ENCODE data around the gene RAB3IL1. TPM values are rescaled to one million over a fixed set of nuclear protein-coding genes. Genes with fewer than 3 reads are reported as not detected.

The RAB3IL1 gene
- total RNA-seq, 1 donor = 15.9 TPM

- Histone ChIP-seq H3K79me2 (ENCODE audit: insufficient read depth, low read length) (peaks cover 14% of the 10 kb centered on the region), H3K4me3 (ENCODE audit: insufficient read depth, low read length) (no peak overlapping the region), H3K27ac (ENCODE audit: low read depth, low read length) (no peak overlapping the region), H2AFZ (ENCODE audit: low read length) (no peak overlapping the region), H3K27me3 (ENCODE audit: insufficient read depth, low read length) (no peaks in the 10 kb centered on the region), H4K20me1 (ENCODE audit: insufficient read depth, low read length) (peaks cover 24% of the 10 kb centered on the region), H3K9me3 (ENCODE audit: low read depth, low read length) (no peaks in the 10 kb centered on the region), H3K36me3 (ENCODE audit: insufficient read depth, low read length) (peaks cover 28% of the 10 kb centered on the region), H3K4me2 (ENCODE audit: insufficient read depth, low read length) (no peak overlapping the region), H3K4me1 (ENCODE audit: insufficient read depth, low read length) (peaks cover 32% of the 10 kb centered on the region)
- no peak for DNase-seq (ENCODE audit: insufficient read length, low spot score, missing footprints)
- no peak for TF ChIP-seq CTCF (IDR thresholded peaks at IDR 0.05; ENCODE audit: extremely low read depth, low read depth, low read length)
Measured at GRCh38 chr11:61960532-61960931, 43.2 kb upstream of the RAB3IL1 start.

DNA sequence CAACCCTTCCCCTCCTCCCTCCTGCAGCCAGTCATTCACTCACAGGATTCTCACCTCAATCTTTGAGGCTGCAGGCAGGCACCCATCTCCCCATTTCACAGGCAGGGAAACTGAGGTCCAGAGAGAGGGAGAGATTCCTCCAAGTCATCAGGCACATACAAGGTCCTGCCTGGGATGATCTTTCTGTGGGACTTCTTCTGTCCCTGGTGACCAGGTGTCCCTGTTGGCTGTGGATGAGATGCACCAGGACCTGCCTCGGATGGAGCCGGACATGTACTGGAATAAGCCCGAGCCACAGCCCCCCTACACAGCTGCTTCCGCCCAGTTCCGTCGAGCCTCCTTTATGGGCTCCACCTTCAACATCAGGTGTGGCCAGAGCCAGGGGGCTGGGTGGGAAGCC is 42.3 kb upstream of the RAB3IL1 start:
- no peaks in the 10 kb centered on the region for H3K9me3 ChIP-seq (ENCODE audit: low read depth, low read length)
- H3K27ac ChIP-seq (ENCODE audit: low read depth, low read length) = no peak overlapping the region
- H3K4me3 ChIP-seq (ENCODE audit: insufficient read depth, low read length) = no peak overlapping the region
- TF ChIP-seq CTCF (IDR thresholded peaks at IDR 0.05; ENCODE audit: extremely low read depth, low read depth, low read length) = no peak
- H3K27me3 ChIP-seq (ENCODE audit: insufficient read depth, low read length) = no peaks in the 10 kb centered on the region
- no peak overlapping the region for H2AFZ ChIP-seq (ENCODE audit: low read length)
- no peak overlapping the region for H3K4me2 ChIP-seq (ENCODE audit: insufficient read depth, low read length)
- peaks cover 6% of the 10 kb centered on the region for H3K79me2 ChIP-seq (ENCODE audit: insufficient read depth, low read length)
- no peak for DNase-seq (ENCODE audit: insufficient read length, low spot score, missing footprints)
- peaks cover 26% of the 10 kb centered on the region for H3K4me1 ChIP-seq (ENCODE audit: insufficient read depth, low read length)
- H4K20me1 ChIP-seq (ENCODE audit: insufficient read depth, low read length) = peaks cover 16% of the 10 kb centered on the region
- H3K36me3 ChIP-seq (ENCODE audit: insufficient read depth, low read length) = peaks cover 19% of the 10 kb centered on the region

- H3K9me3 ChIP-seq (ENCODE audit: low read depth, low read length) = no peaks in the 10 kb centered on the region
- peaks cover 10% of the 10 kb centered on the region for H4K20me1 ChIP-seq (ENCODE audit: insufficient read depth, low read length)
- H3K4me1 ChIP-seq (ENCODE audit: insufficient read depth, low read length) = peaks cover 29% of the 10 kb centered on the region
- peaks cover 5% of the 10 kb centered on the region for H3K79me2 ChIP-seq (ENCODE audit: insufficient read depth, low read length)
- no peak overlapping the region for H3K4me2 ChIP-seq (ENCODE audit: insufficient read depth, low read length)
- H3K27me3 ChIP-seq (ENCODE audit: insufficient read depth, low read length) = no peaks in the 10 kb centered on the region
- no peak overlapping the region for H3K4me3 ChIP-seq (ENCODE audit: insufficient read depth, low read length)
- no peak for DNase-seq (ENCODE audit: insufficient read length, low spot score, missing footprints)
- no peak overlapping the region for H2AFZ ChIP-seq (ENCODE audit: low read length)
- no peak for TF ChIP-seq CTCF (IDR thresholded peaks at IDR 0.05; ENCODE audit: extremely low read depth, low read depth, low read length)
- no peak overlapping the region for H3K27ac ChIP-seq (ENCODE audit: low read depth, low read length)
- H3K36me3 ChIP-seq (ENCODE audit: insufficient read depth, low read length) = peaks cover 14% of the 10 kb centered on the region
Measured at GRCh38 chr11:61959114-61959513, 41.7 kb upstream of the RAB3IL1 start.

- Histone ChIP-seq H3K79me2 (ENCODE audit: insufficient read depth, low read length) (peaks cover 5% of the 10 kb centered on the region), H3K27me3 (ENCODE audit: insufficient read depth, low read length) (no peaks in the 10 kb centered on the region), H3K4me3 (ENCODE audit: insufficient read depth, low read length) (no peak overlapping the region), H3K4me2 (ENCODE audit: insufficient read depth, low read length) (no peak overlapping the region), H3K36me3 (ENCODE audit: insufficient read depth, low read length) (peaks cover 8% of the 10 kb centered on the region), H3K9me3 (ENCODE audit: low read depth, low read length) (no peaks in the 10 kb centered on the region), H3K27ac (ENCODE audit: low read depth, low read length) (no peak overlapping the region), H2AFZ (ENCODE audit: low read length) (no peak overlapping the region), H3K4me1 (ENCODE audit: insufficient read depth, low read length) (peaks cover 27% of the 10 kb centered on the region), H4K20me1 (ENCODE audit: insufficient read depth, low read length) (peaks cover 6% of the 10 kb centered on the region)
- DNase-seq (ENCODE audit: insufficient read length, low spot score, missing footprints) = no peak
- TF ChIP-seq CTCF (IDR thresholded peaks at IDR 0.05; ENCODE audit: extremely low read depth, low read depth, low read length) = no peak
Measured at GRCh38 chr11:61958590-61958989, 41.2 kb upstream of the RAB3IL1 start.
